Hematopoietic multipotent progenitor cell treated with erythropoietin and hydrocortisone succinate and interleukin-3 and kit ligand, for 4 days (in vitro differentiated cells): ENCODE data around the gene TANC1.

Experiments
- DNase-seq: peaks from one replicate; pipeline ENCODE4 v3.0.0-alpha.2; 2015

Gene TANC1

DNA sequence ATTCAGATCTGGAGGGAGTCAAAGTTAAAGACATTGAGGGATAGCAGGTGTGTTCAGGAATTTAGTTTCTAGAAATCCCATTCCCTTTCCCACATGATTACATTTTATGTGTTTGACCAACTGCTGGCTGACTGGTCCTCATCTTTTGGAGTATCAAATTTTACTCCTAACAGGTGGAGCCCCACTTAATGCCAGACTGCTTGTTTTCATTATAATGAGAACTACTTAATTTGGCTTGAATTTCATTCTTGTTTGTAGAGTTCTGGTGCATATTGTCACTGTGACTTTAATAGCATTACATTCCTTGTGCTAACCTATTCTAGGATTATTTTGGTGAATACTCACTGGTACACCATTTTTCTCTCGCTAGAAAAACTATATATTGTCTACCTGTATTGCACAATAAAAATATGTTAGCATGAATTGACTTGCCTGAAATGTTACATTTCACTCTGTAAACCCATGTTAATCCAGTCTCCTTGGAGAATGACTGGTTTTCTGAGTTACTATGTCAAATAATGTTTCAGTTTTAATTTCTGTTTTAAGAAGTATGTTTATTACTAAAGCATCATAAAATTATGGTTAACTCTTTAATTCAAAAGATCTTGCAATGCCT, 98.2 kb downstream of the TANC1 start:
- DNase-seq, result no peak

DNA sequence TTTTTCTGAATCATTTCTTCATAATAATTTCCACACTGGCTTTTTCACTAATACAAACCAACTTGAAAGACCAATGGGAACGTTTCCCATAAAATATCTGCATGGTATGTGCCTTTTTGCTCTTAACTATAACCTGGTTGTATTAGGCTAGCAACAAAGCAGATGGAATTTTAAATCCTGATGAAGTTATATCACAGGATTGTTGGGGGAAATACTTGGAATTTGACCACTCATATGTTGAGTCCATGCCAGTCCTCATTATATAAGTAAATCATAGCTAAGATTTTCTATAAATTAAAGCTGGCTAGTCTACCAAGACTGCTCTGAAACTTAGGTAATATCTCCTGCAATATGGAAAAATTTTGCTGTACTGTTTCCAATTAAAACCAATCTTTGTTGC, 99.5 kb downstream of the TANC1 start:
- no peak for DNase-seq

DNA sequence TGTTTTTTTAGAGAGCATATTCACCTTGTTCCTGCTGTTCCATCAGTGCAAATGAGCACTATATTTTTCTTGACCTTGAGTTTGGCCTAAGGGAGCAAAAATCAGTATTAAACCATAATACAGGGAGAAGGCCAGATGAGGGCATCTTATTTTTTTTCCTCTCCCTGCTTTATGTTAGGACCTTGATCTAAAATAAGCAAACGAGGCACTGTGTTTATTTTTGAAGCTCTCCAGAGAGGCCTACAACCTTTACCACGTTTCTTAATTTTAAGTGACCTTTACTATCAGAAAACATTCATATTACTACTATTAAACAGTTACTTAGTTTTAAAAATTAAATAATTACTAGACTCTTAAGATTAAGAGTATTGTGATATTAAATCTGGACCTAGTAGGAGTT, 100.8 kb downstream of the TANC1 start:
- no peak for DNase-seq

DNA sequence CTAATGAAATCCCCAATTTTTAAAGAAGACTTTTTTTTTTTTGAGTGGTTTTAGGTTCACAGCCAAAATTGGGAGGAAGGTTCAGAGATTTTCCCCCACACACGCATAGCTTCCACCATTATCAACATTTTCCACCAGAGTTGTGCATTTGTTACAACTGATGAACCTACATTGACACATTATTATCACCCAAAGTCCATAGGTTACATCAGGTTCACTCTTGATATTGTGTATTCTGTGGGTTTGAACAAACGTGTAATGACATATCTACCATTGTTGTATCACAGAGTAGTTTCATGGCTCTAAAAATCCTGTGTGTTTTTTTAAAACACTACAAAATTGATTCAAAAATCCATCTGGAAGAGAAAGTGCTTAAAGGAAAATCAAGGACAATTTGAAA, 101.8 kb downstream of the TANC1 start:
- DNase-seq, result no peak

DNA sequence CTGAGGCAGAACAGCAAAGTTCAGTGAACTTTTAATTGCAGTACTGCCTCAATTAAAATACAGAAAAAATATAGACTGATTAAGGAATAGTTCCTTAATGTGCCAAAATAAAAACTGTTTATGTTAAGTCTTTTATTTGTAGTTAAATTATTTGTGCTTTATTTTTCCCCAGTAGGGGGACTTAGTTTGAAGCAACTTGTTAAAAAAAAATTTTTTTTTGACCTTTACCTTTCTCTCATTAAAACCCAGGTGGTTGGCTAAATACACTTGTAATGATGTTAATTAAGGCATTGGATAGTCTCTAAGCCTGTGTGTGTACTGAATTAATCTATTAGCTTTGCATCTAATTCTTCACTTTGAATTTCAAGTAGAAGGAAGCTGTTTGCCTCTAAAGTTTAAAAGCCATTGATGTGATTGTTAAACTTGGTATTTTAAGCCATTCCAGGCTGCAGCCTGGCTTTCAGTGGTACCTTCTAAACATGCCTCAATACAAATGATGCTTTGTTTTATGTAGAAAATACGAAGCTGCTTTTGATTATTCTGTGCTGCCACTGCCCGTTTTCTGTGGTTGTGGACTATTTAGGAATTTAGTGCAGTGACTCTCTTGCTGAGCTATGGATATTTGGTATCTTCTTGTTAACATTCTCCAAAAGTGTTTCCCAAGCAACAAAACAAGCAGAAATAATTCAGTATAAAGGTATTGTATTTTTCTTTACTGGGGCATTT, 102.9 kb downstream of the TANC1 start:
- no peak for DNase-seq

DNA sequence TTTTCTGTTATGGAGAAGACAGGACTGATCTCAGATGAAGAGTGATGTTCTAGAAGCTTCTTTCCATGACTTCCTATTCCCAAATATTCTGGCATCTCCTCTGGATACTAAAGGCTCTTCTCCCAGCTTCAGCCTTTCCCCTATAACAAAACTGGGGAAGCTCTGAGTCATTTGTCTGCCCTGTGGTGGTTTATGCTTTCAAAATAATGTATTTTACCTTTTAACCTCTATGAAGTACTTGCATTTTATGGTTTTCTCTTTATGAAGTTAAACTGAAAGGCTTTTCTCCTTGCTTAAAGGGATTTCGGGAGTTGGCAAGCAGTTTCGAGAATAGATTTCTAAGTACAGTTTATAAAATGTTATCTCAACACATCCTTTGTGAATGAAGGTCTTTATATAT, 104.4 kb downstream of the TANC1 start:
- DNase-seq, result no peak

DNA sequence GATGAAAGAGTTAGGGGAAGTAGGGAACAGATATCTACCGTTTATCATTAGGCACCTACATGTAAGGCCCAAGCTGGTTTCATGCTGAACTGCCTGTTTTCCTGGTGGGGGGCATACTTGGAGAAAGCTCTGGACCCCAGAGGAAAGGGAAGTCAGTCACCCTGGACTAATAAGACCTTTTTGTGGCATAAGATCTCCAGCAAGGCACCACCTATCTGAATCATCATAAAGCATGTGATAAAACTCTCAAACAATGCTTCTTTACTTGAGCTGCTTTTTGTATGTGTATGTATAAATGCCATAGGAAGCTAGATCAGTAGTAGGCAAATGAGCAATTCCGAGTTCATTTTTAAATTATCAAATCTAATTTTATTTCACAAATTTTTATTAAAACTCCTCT, 104.8 kb downstream of the TANC1 start:
- no peak for DNase-seq

DNA sequence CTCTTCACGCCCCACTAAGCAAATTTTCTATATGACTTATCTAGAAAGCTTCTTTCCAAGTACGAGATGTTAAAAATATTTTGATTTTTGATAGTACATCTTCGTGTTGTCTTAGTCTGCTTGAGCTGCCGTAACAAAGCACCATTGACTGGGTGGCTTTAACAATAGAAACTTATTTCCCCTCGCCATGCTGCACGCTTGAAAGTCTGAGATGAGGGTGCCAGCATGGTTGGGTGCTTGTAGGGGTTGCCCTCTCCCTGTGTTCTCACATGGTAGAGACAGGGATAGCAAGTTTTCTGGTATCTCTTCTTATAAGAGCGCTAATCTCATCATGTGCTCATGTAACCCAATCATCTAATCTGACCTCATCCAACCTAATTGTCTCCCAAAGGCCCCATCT, 106.2 kb downstream of the TANC1 start:
- DNase-seq, result no peak

DNA sequence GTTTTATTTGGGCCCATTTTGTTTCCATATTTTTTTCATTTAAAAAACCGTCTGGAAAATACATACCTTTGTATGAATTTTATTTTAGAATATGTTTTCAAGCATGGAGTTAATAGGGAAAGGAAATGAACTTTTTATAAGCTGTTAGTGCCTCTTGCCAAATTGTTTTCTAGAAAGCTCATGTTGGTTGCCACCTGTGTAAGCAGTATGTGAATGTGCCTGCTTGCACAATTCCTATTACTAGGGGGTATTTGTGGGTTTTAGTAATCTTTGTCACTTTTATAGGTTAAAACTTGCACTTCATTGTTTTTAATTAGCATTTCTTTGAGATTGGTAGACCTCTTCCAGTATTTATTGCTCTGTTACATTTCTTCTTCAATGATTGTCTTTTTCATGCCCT, 107.3 kb downstream of the TANC1 start:
- no peak for DNase-seq

DNA sequence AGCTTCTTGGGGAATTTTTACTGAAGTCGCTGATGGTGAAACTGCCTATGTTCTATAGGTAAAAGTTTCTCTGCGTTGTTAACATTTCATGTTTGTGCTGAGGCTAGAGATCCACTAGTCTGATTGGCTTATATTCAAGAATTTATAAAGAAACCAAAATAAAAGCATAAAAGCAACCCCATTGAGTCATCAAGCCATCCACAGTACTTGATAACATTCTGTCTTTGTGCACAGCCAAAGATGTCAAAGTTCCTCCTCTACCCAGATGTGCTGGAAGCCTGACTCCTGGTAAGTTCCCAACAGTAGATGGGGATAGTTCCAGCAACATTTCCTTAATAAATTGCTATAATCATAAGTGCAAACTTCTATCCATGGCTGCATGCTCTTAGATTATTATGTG, 107.8 kb downstream of the TANC1 start:
- DNase-seq, result no peak

DNA sequence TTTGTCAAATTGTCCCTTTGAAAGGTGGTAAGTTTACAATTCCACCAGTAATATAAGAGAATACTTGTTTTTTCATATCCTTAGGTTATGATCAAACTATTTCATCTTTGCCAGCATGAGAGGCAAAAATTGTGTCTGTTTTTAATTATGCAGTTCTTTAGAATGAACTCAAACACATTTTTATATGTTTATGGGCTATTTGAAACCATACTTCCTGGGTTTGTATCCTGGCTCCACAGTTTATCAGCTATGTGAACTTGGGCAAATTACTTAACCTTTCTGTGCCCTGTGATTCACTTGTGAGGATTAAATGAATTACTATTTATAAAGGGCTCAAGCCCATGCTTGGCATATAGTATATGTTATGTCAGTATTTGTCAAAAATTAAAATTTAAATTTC, 109.4 kb downstream of the TANC1 start:
- DNase-seq, result no peak

DNA sequence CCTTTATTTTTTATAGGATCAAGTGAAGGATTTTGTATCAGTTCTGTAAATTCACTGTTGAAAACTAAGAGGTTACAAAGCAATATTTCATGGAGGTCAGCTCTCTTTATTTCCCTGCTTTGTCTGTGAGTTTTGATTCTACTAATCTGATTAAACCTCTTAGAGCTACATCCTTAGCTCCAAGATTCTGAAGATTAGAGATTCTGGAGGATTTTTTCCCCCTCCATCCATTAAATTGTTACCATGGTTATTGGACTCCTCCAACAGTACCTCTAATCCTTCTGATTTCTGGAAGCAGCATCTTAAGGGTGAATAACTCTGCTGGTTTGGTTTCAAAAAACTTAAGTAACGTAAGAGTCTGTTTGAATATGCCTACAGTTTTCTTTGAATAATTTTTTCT, 110.0 kb downstream of the TANC1 start:
- DNase-seq, result no peak

DNA sequence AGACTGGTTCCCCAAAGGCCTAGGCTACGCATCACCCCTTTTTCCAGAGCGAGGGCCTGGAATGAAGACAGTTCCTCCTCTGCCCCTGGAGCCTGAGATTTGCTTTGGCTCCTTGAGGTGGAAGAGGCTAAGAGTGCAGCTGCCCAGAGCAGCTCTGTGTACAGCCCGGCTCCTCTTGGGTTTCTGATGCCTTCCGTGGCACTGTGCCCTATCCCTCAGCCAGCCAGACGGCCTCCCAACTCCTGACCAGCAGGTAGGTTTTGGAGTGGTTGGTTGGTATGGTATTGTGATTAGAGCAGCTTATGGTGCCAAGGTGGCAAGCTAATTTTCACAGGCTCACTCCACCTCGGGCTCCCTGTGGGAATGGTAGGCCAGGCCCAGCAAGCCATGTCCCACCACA, 112.2 kb downstream of the TANC1 start:
- DNase-seq, result no peak

DNA sequence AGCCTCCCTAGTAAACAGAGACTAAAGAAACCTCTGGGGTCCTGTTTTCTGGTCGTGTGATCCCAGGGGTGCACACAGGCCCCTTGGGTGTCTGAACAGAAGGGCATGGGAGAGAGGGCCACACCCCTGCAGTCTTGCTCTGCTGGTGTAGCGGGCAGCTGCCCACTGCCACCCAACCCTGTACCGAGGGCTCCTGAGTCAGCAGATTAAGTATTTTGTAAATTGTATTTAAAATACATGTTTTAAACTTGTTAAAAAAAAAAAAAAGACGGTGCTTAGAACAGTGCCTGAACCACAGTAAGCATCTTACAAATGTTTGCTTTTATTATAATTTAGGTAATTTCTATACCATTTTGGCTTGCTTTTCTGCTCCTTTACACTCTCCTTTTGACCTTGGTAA, 113.7 kb downstream of the TANC1 start:
- no peak for DNase-seq

DNA sequence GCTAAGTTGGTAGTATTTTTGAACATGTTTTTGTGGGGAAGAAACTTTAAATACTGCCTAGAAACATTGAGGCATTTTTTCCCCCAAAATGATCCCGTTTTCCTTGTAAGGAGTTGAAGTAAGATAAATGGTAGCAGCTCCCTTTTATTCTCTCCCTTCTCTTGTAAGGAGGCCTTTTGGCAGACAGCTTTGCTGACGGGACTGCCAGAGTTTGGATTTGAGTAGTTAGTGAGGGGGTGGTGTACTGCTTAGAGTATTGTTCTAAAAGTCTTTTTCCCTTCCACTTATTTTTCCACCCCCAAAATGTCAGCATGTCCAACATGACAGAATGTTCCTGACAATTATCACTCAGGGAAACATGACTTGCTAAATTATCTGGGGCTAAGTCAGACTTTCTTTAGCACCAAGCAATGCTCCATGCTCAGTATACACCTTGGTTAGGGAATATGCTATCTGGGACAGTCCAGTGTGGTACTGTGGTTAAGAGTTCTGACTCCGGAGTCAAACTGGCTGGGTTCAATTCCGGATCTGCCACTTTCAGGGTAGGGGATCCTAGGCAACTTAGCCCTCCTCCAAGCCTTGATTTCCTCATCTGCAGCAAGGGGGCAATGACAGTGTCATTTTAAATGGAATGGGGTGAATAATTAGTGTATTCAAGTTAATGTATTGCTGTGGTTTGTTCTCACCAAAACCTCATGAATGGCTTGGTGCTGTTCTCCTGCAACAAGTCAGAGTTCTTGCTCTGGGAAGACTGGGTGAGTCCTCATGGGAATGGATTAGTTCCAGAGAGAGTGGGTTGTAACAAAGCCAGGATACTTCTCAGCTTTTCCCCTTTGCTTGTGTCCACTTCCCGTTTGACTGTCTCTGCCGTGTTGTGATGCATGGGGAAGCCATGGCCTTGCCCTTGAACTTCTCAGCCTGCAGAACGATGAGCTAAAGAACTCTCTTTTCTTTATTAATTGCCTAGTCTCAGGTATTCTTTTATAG, 116.2 kb downstream of the TANC1 start:
- no peak for DNase-seq

DNA sequence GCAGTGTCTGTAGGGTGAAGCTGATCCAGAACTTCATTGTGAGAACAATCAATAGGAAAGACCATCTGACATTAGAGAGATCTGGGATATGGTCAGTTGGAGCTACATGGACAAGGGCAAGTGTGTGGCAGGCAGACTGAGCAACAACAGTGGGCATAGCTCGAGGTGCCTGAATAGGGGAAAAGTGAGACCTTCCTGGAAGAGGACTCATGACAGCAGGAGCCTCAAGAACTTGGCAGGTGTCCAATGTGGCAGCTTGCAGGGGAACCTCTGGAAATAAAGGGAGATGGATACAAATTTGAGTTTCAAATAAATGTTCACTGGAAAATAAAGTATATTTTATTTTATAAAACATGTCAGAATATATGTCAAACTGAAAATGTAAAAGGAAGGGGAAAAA, 117.9 kb downstream of the TANC1 start:
- DNase-seq, result peak; percentile 41

DNA sequence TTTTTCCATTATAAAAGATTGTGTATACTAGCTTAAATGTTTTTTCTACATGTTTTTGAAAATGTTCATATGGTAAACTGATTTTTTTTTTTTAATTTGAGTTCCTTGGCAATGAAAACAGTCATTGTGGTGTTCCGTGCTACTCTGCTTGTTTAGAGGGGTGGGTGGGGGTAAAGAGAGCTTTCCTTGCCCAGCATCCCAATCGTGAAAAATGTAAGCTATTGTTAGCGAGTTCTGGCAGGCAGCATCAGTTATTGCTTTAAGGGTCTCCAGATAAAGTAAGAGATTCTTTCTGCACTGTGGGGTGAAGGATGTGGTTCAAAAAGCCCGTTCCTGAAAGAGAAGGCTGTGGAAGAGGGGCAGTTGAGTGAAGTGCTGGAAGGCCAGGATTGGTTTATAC, 118.4 kb downstream of the TANC1 start:
- peak; percentile 46 for DNase-seq

DNA sequence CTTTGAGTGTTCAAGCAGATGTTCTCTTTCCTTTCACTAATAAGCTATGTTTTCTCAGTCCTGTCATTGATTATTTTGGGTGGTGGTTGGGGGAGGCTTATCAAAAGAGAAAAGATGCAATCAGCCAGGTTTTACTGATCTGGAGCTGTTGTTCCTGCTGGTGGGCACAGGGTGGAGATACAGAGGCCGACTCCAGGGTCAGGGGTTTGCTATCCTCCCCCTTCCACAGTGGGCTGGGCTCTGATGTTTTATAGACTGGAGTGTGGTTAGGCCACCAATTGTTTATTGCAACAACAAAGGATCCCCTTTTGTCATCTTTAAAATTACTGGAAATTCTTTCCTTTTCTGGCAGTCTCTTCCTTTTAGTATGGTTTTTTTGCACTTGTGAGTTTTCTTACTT, 120.5 kb downstream of the TANC1 start:
- peak; percentile 66 for DNase-seq

DNA sequence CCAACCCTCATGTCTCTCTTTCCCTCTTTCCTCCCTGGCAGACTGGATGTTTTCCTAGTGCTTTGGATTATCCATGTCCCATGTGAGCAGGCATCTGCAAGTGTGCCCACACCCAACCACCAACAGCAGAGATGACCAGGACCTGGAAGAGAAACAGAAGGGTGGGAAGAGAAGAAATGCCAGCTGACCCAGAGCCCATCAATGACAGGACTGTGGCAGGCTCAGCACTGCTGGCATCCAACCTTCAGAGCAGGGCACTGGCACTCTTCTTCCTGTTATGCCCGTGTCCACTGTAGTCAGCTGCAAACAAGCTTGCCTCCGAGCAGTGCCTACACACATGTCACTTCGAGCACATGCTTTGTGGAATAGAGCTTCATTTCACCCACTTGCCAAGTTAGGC, 121.1 kb downstream of the TANC1 start:
- no peak for DNase-seq

DNA sequence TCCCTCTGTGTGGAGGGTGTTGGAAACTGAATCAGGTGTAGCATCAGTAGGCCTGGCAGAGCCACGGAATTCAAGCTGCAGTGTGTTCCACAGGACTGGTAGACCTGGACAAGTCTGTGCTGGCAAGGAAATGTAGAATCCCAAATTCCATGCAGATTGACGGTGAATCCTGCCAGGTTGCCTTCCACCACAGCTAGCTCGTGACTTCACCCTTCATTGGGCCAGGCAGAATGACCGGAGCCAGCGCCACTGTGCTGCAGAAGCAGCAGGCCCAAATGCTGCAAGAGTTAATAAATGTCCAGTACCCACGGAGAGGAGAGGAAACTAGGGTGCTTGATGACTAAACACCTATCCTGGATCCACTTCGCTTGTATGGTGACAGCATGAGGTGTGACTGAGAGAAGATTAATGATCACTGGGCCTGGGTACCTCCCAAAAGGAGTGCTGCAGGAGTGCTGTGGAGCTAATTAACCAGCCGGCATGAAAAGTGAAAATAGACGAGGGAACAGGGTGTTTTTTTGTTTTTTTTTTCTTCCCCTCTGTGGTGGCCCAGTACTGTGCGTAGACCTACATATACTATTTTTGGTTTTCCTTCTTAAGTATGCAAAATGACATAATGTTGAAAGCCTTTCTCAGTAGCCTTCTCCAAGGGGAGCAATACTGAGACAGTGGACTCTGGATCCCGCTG, 122.2 kb downstream of the TANC1 start:
- DNase-seq, result peak; percentile 22

DNA sequence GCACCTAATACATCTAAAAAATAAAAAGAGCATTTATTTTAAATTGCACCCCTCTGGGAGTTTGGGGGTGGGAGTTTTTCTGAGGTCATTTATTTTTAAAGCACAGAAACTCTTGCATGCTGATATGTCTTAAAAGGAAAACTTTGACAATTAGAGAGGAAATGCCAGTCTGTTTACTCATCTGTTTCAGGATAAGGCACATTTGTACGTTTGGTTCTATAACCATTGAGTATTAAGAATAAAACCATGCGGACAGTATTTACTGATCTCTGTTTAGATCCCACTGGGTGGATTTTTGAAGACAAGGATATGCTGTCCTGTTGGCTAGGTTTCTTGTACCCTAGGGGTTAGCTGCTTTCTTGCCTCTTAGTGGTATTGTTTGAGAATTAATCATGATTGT, 122.9 kb downstream of the TANC1 start:
- no peak for DNase-seq

DNA sequence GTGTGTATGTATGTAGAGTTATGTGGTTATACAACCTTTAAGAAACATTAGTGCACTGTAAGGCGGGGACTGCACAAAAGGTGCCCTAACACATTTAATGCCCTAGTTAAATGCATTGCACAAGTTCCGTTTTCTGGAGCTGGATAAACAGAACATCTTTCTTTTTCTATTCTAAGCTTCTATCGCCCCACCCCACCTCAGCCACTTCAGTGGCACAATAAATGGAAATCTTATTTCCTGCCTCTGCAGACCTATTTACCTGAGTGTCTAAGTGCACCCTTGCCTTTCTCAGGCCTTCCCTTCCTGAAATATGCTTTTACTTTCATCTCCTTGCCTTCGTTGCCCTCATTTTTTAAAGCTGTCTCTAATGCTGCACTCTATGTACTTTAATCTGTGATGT, 123.5 kb downstream of the TANC1 start:
- peak; percentile 68 for DNase-seq

DNA sequence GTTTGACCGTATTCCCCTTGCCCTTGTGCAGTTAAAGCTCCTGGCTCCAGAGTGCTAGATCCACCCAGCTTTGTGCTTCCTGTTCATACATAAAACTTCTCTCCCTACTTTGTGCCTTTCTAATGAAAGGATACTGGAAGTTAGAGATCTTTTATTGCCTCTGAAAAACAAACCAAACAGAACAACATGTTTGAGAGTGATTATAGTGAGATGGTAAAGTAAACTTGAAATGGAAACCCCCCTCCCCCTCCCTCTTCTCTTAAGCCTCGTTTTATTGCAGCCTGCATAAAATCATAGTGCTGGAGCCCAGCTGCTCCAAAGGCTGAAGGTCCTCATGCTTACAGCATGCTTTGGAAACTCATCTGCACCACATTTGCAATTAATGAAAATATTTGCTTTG, 125.1 kb downstream of the TANC1 start:
- DNase-seq, result no peak
